GM18861 (cell line): ENCODE data around the gene PDGFRA.
A peak's percentile ranks its signal among the peaks of the same experiment; 100 is the strongest.
"Not testable (repeated sequence)": the region's sequence is repeated elsewhere in the genome, so short reads cannot be mapped to it uniquely, and the experiment has no call there.

Source experiments
- ATAC-seq: cut with Tn5 transposase; IDR thresholded peaks from one replicate; pipeline ENCODE4 v1.9.1; 2021; ENCODE audit not compliant: unreplicated experiment

The PDGFRA gene

GRCh38 chr4:54227256-54228055 is 1.6 kb upstream of the PDGFRA start:
- no peak for ATAC-seq

GRCh38 chr4:54228056-54228527 is 1.0 kb upstream of the PDGFRA start:
- ATAC-seq, result no peak

GRCh38 chr4:54228546-54228945 is 547 bp upstream of the PDGFRA start:
- ATAC-seq, result no peak

- ATAC-seq, result no peak
Observed at GRCh38 chr4:54229631-54230483, 764 bp downstream of the PDGFRA start.

- ATAC-seq, result no peak
Observed at GRCh38 chr4:54230484-54231418, 1.7 kb downstream of the PDGFRA start.

- no peak for ATAC-seq
Observed at GRCh38 chr4:54231419-54231767, 2.3 kb downstream of the PDGFRA start.

- ATAC-seq, result no peak
Observed at GRCh38 chr4:54231768-54232688, 2.9 kb downstream of the PDGFRA start.

- peak; percentile 93 for ATAC-seq
Observed at GRCh38 chr4:54233277-54233696, 4.2 kb downstream of the PDGFRA start.

GRCh38 chr4:54233697-54234496 is 4.8 kb downstream of the PDGFRA start:
- ATAC-seq, result no peak

GRCh38 chr4:54234497-54235205 is 5.6 kb downstream of the PDGFRA start:
- no peak for ATAC-seq

GRCh38 chr4:54236316-54236715 is 7.2 kb downstream of the PDGFRA start:
- ATAC-seq, result not testable (repeated sequence)

GRCh38 chr4:54237770-54238169 is 8.7 kb downstream of the PDGFRA start:
- ATAC-seq, result no peak

GRCh38 chr4:54238389-54238788 is 9.3 kb downstream of the PDGFRA start:
- ATAC-seq, result no peak

- not testable (repeated sequence) for ATAC-seq
Observed at GRCh38 chr4:54241268-54241823, 12.3 kb downstream of the PDGFRA start.

GRCh38 chr4:54243541-54243940 is 14.4 kb downstream of the PDGFRA start:
- not testable (repeated sequence) for ATAC-seq

GRCh38 chr4:54252312-54252711 is 23.2 kb downstream of the PDGFRA start:
- not testable (repeated sequence) for ATAC-seq

- ATAC-seq, result no peak
Observed at GRCh38 chr4:54254116-54254914, 25.2 kb downstream of the PDGFRA start.
